Adipose tissue (tissue), 3 donors: Measurements from ENCODE around the gene PRDX3. TPM values are rescaled to one million over a fixed set of nuclear protein-coding genes. Genes with fewer than 3 reads are reported as not detected.
"Not testable (repeated sequence)": the region's sequence is repeated elsewhere in the genome, so short reads cannot be mapped to it uniquely, and the experiment has no call there.

Source experiments
- H3K27ac ChIP-seq: one replicate; pipeline ENCODE4 v1.5.1; 2013; ENCODE audit warnings: low read depth, low read length
- WGBS, 3 donors: extraction: QIAGEN DNeasy Blood & Tissue Kit; methylation state at CpG; one replicate each; pipeline ENCODE4 v1.1.7; 2013; 5-methylcytosine and 5-hydroxymethylcytosine counted together
- polyA plus RNA-seq, 3 donors: library from polyadenylated mRNA; stranded (reverse); fragments of 200-250 nt; gene quantifications; one replicate each; pipeline ENCODE4 v1.2.3, GENCODE V29; 2013
- donor health status: healthy with polysubstance abuse.
- donor health status: Bipolar disorder and iron deficiency.
- donor health status: healthy.

The PRDX3 gene
- polyA plus RNA-seq, 3 donors = 63.1 to 188 (median 183) TPM

DNA sequence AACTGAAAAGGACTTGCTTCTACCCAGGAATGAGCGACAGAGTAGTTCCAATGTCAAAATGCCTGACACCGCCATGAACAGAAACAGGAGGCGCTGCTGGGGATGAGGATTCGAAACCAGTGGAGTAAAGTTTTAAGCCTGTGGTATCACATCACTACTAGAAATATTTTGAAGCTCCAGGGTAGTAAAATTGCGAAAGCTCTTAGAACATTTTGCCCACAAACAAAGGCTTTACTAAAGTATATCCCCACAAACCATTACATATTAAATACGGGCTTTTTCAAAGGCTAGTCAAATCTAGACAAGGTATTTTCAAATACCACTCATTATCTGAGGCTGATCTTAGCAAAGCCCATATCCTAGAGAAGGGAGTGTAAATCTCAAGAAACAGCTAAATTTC lies 2.4 kb downstream of the PRDX3 start:
- H3K27ac ChIP-seq = no peak overlapping the region
- whole genome bisulfite sequencing, 3 donors = 86 to 94% (median 93%) methylated on average over 6 of the region's 6 CpGs

DNA sequence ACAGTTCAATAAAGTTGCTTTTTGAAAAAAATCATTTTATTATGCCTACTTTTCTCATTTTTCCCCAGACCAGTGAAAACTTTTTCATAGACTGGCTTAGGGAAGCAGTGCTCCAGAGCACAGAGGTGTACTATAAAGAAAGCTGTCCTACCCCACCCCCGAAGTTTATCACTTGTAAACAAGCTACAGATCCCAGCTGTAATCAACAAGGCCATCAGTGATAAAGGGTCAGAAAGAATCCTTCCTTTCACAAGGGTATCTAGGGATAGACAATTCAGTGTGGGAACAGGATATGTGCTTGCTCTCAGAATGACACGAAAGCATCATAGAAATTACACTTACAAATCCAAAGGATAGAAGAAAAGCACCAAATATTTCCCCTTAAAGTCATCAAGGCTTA lies 4.5 kb downstream of the PRDX3 start:
- H3K27ac ChIP-seq = no peak overlapping the region
- 46 to 89% (median 79%) methylated on average over 2 of the region's 2 CpGs for WGBS, 3 donors

DNA sequence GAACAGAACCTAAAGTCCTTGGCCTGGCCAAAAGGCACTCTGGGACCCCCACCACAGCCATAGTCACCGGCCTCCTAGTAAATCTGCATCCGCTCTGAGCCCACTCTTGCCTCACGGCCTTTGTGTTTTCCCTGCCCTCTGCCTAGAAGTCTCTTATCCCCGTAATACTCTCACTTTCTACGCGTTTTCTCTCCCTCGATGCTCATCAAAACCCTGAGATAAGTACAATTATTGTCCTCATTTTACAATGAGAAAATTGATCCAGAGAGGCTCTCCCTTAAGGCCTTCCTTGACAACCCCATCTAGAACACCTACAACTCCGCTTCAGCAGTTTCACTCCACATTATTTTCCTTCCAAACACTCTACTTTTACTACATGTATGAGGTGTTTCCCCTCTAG lies 11.6 kb downstream of the PRDX3 start:
- 81 to 85% (median 83%) methylated on average over 8 of the region's 8 CpGs for WGBS, 3 donors
- no peak overlapping the region for H3K27ac ChIP-seq

DNA sequence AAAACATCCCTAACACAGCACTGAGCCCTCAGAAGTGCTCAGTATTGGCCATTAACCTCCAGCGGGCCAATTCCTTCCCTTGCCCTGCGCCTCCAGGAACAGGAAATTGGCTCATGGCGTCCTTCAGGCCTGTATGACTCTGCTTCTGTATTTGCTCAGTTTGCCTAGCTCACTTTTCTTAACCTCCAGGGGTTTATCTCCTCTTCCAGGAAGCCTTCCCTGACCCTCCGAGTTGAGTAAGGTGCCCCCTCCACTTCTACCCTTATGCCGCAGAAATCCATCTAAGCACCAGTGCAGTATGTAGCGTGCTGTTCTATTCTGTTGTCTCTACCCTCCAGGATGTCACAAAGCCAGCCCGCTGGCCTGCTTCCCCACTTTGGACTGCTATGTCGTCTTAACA lies 12.0 kb downstream of the PRDX3 start:
- H3K27ac ChIP-seq = no peak overlapping the region
- 49 to 81% (median 55%) methylated on average over 8 of the region's 8 CpGs for WGBS, 3 donors

DNA sequence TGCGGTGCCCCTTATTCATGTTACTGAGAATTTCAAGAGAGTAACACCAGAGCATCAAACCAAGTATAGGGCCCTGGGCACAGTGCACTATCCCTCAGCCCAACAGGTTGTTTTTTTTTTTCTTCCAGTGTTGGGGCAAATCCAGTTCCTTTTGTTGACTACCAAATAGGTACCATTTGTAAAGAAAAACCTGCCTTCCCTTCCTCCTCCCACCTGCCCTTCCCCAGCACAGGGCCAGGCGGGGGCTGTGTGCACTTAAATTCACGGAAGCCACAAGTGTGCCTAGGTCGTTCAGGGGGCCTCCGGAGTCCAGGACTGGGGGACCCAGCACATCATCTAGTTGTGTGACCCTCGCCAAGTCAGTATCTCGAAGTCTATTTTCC lies 12.5 kb downstream of the PRDX3 start:
- 64 to 66% (median 66%) methylated on average over 7 of the region's 7 CpGs for WGBS, 3 donors

DNA sequence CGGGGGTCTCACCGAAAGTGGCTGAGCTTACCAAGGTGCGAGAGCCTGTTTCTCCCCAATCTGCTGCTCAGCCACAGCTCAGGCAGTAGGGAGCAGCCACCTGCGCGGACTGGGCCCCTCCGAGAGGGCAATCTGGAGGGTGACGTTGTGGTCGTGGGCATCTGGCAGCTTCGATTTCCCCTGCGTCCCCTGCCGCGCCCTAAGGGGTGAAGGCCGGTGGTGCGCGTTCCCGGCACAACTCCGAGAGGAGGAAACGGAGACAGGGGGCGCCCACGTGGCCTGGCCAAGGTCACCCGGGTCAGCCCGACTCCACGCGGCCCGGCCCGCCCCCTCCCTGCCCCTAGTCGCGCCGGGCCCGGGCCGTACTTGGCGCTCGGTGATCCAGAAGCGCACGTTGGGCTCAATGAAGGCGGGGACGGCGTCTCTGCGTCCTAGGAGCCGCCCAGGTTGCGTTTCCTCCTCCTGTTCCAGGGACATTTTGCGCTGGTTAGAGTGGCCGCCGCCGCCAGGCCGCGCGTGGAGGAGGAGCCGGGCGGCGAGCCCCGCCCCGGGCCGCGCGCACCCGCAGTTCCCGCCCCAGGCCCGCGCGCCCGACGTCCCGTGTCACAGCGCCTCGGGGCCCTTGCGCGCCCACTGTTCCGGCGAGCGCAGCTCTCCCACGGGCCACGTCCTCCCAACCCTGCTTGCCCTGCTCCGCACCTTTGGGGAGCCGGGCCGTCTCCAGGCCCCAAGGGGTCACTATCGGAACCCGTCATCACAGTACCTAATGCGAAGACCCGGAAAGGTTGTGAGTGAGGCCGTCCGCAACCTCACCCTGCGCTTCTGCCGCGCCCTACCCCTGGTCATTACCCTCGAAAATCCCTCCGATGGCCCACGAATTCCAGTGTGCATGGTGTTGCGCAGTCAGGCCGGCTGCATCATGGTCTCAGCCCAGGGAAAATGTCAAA lies 13.2 kb downstream of the PRDX3 start, which contains the start of gene SFXN4:
Gene SFXN4 (minus strand): TSS at position 544 of the 947 bp plus-strand sequence. CDS start 67 bp downstream, at position 477.
- WGBS, 3 donors = 0 to 1% (median 1%) methylated on average over 74 to 90 of the region's 90 CpGs
- peak within 1 kb of the TSS; percentile 30 for H3K27ac ChIP-seq

More for the DNA sequence above, 12.5 kb downstream of the PRDX3 start:
- peak overlapping the region; percentile 30 for H3K27ac ChIP-seq

DNA sequence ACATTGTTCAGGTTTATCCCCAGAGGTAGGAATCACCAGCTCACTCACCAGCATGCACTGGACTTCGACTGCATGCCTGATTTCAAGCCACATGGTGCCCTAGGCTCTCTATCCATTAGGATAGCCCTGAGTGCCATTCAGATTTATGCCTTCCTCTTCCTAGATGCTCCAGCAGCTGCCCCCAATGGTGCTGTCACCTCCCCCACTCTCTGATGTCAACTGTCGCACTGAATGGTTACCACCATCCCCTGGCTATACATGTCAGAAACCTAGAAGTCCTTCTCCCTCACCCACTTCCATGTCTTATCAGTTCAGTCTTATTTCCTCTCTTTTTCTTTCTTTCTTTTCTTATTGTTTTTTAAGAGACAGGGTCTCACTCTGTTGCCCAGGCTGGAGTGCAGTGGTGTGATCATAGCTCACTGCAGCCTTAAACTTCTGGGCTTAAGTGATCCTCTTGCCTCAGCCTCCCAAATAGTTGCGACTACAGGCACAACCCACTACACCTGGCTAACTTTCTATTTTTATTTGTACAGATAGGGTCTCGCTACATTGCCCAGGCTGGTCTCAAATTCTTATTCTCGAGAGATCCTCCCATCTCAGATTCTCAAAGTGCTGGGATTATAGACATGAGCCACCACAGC lies 16.0 kb downstream of the PRDX3 start:
- WGBS, 3 donors = 90 to 92% (median 90%) methylated on average over 5 of the region's 5 CpGs
- no peak overlapping the region for H3K27ac ChIP-seq

DNA sequence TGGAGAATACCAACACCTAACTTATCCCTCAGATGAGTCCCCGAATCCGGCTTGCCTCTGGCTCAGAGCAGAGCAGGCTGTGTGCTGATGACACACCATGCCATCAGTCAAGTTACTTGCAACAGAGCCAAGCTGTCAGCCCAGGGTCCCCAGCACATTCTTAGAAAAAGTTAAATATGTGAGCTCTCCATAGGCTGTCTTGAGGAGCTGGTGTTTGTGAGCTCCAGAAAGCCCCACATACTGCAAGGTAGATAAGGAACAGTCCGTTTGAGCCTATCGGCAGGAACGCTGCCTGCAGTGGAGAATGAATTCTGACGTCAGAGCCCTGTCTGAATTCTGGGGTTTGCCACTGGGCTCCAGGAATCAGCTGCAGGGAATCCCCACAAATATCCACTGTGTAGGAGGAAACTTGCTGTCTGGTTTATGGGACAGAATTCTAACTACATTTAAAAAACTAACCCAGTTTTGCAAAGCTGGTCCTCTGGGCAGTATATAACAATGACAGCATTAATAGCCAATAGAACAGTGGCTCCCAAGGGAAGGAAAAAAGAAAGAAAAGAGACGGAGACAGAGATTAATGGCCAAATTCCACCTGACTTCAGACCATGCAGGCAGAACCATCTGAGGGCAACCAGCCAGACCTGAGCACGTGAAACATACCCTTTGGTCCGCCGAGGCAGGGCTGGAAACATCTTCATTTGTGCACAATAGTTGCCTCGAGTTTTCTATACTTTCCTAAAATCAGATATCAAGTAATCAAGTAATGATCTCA lies 16.7 kb downstream of the PRDX3 start:
- 61 to 75% (median 62%) methylated on average over 11 of the region's 11 CpGs for WGBS, 3 donors
- H3K27ac ChIP-seq = no peak overlapping the region

DNA sequence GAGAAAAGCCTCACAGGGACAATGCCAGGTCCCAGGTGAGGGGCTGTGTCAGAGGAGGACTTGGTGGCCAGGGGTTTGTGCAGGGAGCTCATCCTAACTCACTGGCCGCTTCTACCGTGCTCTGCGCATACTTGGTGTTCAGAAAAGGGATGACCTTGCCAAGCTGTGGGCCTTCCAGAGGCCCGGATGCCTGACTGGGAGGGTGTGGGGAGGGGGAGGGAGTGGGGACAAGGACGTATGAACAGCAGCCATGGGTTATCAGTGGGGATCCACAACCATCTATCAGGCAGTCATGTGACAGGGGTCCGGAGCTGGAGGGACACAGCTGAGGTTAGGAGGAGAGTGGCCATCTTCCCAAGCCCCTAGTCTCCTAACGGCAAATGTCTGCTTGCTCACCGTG lies 19.3 kb downstream of the PRDX3 start:
- WGBS, 3 donors = 77 to 87% (median 85%) methylated on average over 8 of the region's 8 CpGs

DNA sequence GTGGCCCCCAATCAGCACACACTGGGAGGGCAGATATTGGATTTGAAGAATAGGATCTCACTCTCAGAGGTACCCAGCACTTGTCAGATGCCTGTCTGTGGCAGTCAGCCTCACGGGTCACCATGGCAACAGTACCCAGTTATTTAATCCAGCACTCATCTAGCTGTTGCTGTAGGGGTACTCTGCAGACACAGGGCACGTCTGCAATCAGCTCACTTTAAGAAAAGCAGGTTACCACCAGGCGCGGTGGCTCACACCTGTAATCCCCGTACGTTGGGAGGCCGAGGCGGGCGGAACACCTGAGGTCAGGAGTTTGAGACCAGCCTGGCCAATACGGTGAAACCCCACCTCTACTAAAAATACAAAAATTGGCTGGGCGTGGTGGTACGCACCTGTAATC lies 25.0 kb downstream of the PRDX3 start:
- WGBS, 3 donors = 95 to 97% (median 96%) methylated on average over 12 of the region's 12 CpGs
- no peak overlapping the region for H3K27ac ChIP-seq

More for the DNA sequence above, 19.3 kb downstream of the PRDX3 start:
- no peak overlapping the region for H3K27ac ChIP-seq

DNA sequence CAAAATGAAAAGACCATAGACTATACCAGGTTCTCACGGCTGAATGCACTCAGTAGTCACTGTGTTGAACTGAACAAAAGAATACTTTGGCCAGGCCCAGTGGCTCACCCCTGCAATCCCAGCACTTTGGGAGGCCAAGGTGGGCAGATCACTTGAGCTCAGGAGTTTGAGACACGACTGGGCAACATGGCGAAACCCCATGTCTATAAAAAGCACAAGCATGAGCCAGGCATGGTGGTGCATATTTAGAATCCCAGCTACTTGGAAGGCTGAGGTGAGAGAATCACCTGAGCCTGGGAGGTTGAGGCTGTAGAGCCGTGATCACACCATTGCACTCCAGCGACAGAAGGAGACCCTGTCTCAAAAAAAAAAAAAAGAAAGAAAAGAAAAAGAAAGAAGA lies 25.6 kb downstream of the PRDX3 start:
- no peak overlapping the region for H3K27ac ChIP-seq
- WGBS, 3 donors = 91 to 98% (median 92%) methylated on average over 5 of the region's 5 CpGs

DNA sequence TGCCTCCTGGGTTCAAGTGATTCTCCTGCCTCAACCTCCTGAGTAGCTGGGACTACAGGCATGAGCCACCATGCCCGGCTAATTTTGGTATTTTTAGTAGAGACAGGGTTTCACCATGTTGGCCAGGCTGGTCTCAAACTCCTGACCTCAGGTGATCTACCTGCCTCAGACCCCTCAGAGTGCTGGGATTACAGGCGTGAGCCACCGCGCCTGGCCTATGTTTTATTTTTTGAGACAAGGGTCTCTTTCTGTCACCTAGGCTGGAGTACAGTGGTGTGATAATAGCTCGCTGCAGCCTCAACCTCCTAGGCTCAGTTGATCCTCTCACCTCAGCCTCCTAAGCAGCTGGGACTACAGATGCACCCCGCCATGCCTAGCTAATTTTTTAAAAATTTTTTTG lies 27.0 kb downstream of the PRDX3 start:
- 96 to 98% (median 97%) methylated on average over 6 of the region's 6 CpGs for WGBS, 3 donors
- not testable (repeated sequence) for H3K27ac ChIP-seq

DNA sequence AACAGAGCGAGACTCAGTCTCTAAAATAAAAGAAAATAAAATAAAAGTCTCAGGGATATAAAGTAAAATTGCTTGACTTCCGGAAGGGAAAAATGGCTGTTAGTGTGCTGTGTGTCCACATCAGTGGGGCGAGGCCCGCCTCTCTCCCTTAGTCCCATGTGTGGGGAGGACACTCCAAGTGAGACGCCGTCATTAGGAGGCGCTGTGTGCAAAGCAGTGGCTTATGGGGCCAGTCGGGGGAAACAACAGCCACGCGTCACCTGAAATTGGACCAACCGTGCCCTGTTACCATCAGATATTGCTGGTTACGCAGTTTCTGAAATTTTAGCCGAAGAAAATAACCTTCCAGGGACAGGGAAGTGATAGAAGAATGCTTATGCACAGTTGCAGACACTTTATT lies 28.9 kb downstream of the PRDX3 start:
- no peak overlapping the region for H3K27ac ChIP-seq
- 86 to 87% (median 86%) methylated on average over 13 of the region's 13 CpGs for WGBS, 3 donors

DNA sequence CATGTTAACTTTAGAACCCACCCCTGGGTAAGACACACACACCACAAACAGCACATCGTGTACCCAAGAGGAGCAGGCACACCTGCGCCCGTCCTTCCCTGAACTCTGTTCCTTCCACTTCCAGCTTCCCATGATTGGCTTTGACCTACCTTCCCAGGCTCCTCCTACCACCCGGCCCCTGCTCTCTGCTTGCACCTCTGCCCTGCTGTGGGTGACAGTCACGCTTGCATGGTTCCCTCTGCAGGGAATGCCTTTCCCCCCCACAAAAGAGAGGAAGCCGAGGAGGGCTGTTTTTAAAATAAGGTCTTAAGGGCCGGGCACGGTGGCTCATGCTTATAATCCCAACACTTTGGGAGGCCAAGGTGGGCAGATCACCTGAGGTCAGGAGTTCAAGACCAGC lies 29.5 kb downstream of the PRDX3 start:
- WGBS, 3 donors = 94 to 100% (median 96%) methylated on average over 8 of the region's 8 CpGs
- H3K27ac ChIP-seq = no peak overlapping the region

DNA sequence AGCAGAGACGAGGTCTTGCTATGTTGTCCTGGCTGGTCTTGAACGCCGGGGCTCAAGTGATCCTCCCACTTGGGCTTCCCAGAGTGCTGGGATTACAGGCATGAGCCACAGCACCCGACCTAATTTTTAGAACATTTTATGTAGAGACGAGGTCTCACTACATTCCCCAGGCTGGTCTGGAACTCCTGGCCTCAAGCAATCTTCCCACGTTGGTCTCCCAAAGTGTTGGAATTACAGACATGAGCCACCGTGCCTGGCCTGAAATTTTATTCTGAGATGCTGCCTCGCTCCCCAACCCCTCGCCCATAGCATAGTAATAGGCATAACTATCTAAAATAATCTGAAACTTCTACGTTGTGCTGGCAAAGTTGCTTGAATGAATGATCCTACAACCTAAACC lies 35.0 kb downstream of the PRDX3 start:
- 82 to 95% (median 93%) methylated on average over 10 of the region's 10 CpGs for WGBS, 3 donors
- no peak overlapping the region for H3K27ac ChIP-seq

DNA sequence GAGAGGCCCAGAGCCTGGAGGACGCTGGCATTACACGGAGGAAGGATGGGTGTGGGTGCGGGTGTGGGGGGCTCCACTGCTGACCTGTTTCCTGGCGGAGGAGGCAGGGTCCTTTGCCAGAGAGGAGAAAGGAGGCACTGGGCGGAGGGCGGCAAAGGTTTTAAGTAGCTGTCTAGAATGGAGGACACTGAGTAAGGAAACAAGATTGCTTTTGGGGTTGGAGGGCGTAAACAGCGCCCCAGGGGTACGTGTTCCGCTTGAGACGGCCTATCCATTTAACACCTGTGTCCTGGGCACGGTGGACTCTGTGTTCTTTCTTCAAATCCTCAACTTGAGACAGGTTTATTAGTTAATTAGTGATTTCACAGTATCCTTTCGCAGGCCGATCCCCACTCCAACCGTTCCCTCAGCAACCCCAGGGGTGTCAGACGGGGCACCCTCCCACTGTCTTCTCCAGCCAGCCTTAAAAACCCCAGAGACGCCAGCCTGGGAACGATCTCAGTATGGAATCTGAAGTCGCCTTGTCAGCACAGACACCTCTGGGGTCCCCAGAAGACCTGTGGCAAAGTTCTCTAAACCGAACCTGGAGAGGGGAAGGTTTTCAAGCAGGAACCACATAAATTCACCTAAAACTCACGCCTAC lies 37.9 kb downstream of the PRDX3 start:
- H3K27ac ChIP-seq = no peak overlapping the region
- WGBS, 3 donors = 85 to 89% (median 87%) methylated on average over 20 to 21 of the region's 21 CpGs

DNA sequence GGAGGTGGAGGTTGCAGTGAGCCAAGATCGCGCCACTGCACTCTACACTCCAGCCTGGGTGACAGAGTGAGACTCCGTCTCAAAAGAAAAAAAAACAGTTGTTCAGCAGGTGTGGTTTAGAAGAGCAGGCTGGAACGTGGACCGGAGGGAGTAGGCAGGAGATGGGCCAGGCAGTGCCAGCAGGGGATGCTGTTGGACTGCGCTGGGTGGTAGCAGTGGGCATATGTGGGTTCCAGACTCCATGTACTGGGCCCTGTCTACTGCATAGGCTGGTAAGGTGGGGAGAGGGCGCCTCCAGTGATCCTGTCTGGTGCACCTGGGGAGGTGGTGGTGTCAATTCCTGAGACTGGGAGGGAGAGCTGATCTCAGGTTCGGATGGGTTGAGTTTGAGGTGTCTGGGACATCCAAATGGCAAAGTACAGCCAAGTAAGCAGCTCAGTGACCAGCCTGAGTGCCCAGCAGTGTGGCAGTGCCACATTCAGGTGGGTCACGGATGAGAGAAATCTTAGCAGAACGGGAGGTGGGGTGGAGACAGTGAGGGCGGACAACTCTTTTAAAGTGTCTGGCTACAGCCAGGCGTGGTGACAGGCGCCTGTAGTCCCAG lies 39.0 kb downstream of the PRDX3 start:
- WGBS, 3 donors = 81 to 86% (median 84%) methylated on average over 13 of the region's 13 CpGs
- H3K27ac ChIP-seq = no peak overlapping the region
